GM23338 (cell line): ENCODE data around the gene SNPH. TPM values are rescaled to one million over a fixed set of nuclear protein-coding genes. Genes with fewer than 3 reads are reported as not detected.

Experiments used
- ATAC-seq: fragments of 200-7000 bp; cut with Tn5 transposase; 3 replicates; pipeline ENCODE4 v1.9.1; 2020
- DNase-seq: peaks from one replicate; pipeline ENCODE4 v3.0.0-alpha.2; 2015; ENCODE audit warnings: low spot score
- H2AFZ ChIP-seq: fragments of 200-600 bp; sonication (generic); 2 replicates; pipeline ENCODE4 v1.8.0; 2016; ENCODE audit warnings: antibody characterized with exemption, mild to moderate bottlenecking, moderate library complexity
- H3F3A ChIP-seq: fragments of 200-600 bp; sonication (generic); replicated peaks from 2 replicates; pipeline ENCODE4 v1.8.0; 2017; ENCODE audit warnings: antibody characterized with exemption, mixed run types, low read depth
- H3K27ac ChIP-seq: fragments of 200-600 bp; sonication (generic); 2 replicates; pipeline ENCODE4 v1.6.1; 2016; ENCODE audit warnings: low read depth
- H3K27me3 ChIP-seq: fragments of 200-600 bp; sonication (generic); 2 replicates; pipeline ENCODE4 v1.8.0; 2016; ENCODE audit warnings: mild to moderate bottlenecking, mixed run types, moderate library complexity; ENCODE audit not compliant: insufficient read depth
- H3K36me3 ChIP-seq: fragments of 200-600 bp; sonication (generic); 2 replicates; pipeline ENCODE4 v1.8.0; 2016; ENCODE audit warnings: mild to moderate bottlenecking; ENCODE audit not compliant: insufficient read depth
- H3K4me1 ChIP-seq: fragments of 200-600 bp; sonication (generic); 2 replicates; pipeline ENCODE4 v1.8.0; 2016; ENCODE audit warnings: mild to moderate bottlenecking, moderate library complexity; ENCODE audit not compliant: insufficient read depth
- H3K4me2 ChIP-seq: fragments of 200-600 bp; sonication (generic); 2 replicates; pipeline ENCODE4 v1.7.1; 2017; ENCODE audit warnings: mixed run types
- H3K4me3 ChIP-seq: fragments of 200-600 bp; sonication (generic); 2 replicates; pipeline ENCODE4 v1.6.1; 2016; ENCODE audit warnings: mixed run types
- H3K79me2 ChIP-seq: fragments of 200-600 bp; sonication (generic); replicated peaks from 2 replicates; pipeline ENCODE4 v1.8.0; 2017; ENCODE audit warnings: mild to moderate bottlenecking; ENCODE audit not compliant: insufficient read depth
- H3K9me2 ChIP-seq: fragments of 200-600 bp; sonication (generic); 2 replicates; pipeline ENCODE4 v1.8.0; 2017; ENCODE audit not compliant: insufficient read depth
- H4K20me1 ChIP-seq: fragments of 200-600 bp; sonication (generic); replicated peaks from 2 replicates; pipeline ENCODE4 v1.8.0; 2017; ENCODE audit warnings: mild to moderate bottlenecking; ENCODE audit not compliant: insufficient read depth
- H3K27ac Mint-ChIP-seq: 2 replicates; pipeline ENCODE4 v1.8.0; 2020; ENCODE audit warnings: inconsistent platforms, mild to moderate bottlenecking, moderate library complexity, mixed read lengths
- H3K27me3 Mint-ChIP-seq: 3 replicates; pipeline ENCODE4 v1.8.0; 2022; ENCODE audit warnings: low read depth, mild to moderate bottlenecking, moderate library complexity, mixed read lengths, inconsistent platforms; ENCODE audit not compliant: insufficient read depth, poor library complexity
- H3K36me3 Mint-ChIP-seq: 3 replicates; pipeline ENCODE4 v1.8.0; 2021; ENCODE audit warnings: low read depth, mild to moderate bottlenecking, inconsistent platforms, moderate library complexity, mixed read lengths
- H3K4me1 Mint-ChIP-seq: 3 replicates; pipeline ENCODE4 v1.8.0; 2020; ENCODE audit warnings: mild to moderate bottlenecking, inconsistent platforms, mixed read lengths
- H3K4me3 Mint-ChIP-seq: 3 replicates; pipeline ENCODE4 v1.8.0; 2021; ENCODE audit warnings: moderate library complexity, mild to moderate bottlenecking, inconsistent platforms, mixed read lengths
- H3K9me3 Mint-ChIP-seq: 3 replicates; pipeline ENCODE4 v1.8.0; 2020; ENCODE audit warnings: moderate library complexity, mild to moderate bottlenecking, inconsistent platforms, mixed read lengths
- CTCF ChIP-seq, 2 experiments: fragments of 200-600 bp in 1 of 2; sonication (generic) in 1 of 2; conservative IDR thresholded peaks; 2 replicates each; pipeline versions ENCODE4 v1.5.1 to v1.6.1; 2016 to 2017; ENCODE audit warnings: antibody characterized with exemption in 2 of 2, low read depth in 2 of 2, mild to moderate bottlenecking in 2 of 2, moderate library complexity in 1 of 2
- EZH2 ChIP-seq: fragments of 200-600 bp; sonication (generic); IDR thresholded peaks from one replicate; pipeline ENCODE4 v1.8.0; 2017; ENCODE audit warnings: antibody characterized with exemption, mild to moderate bottlenecking, low read depth; ENCODE audit not compliant: unreplicated experiment
- EZH2phosphoT487 ChIP-seq: fragments of 200-600 bp; sonication (generic); IDR thresholded peaks from one replicate; pipeline ENCODE4 v1.8.1; 2018; ENCODE audit warnings: antibody characterized with exemption; ENCODE audit not compliant: unreplicated experiment
- JUNB ChIP-seq: IDR thresholded peaks from one replicate; pipeline ENCODE4 v1.6.1; 2016; ENCODE audit warnings: antibody characterized with exemption; ENCODE audit not compliant: unreplicated experiment
- ZNF331 ChIP-seq: fragments of 250-450 bp; sonication (Bioruptor Pico); IDR thresholded peaks from 2 replicates; pipeline ENCODE4 v1.5.0; 2020; ENCODE audit warnings: low read depth, mild to moderate bottlenecking, moderate library complexity
- ZNF462 ChIP-seq: fragments of 250-450 bp; sonication (Bioruptor Pico); IDR thresholded peaks from 2 replicates; pipeline ENCODE4 v1.5.0; 2020; ENCODE audit warnings: mild to moderate bottlenecking, moderate library complexity
- polyA plus RNA-seq: library from polyadenylated mRNA; unstranded; fragments of >200 nt; fragmentation: Nextera tagmentation; extraction: Ambion mirVana; gene quantifications from 2 replicates; pipeline ENCODE4 v1.2.1, GENCODE V29; 2016
- total RNA-seq: library from RNA; depleted of rRNA; stranded (reverse); fragments of >200 nt; shearing (Covaris generic); gene quantifications from 2 replicates; pipeline ENCODE4 v1.2.3, GENCODE V29; 2014

Gene SNPH
- total and polyA plus RNA-seq, 2 experiments from 2014 or later: 1.5 to 5.8 TPM

DNA sequence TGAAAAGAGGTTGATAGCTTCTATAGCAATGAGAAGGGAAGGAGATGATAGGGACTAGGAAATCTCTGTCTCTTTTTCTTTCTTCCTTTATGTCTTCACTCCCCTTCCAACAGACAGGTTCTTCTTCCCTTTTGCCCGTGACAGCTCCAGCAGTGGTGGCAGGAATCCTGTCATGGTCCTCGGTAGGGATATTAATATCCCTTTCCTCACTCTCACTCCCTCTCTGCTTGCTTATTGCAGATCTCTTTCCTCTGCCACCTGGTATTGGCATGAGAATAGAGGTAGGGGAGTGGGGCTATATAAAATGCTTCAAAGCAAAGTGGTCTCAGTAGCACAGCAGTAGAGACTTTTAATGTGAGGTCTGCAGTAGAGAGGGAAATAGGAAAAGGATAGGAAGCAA is 20.5 kb upstream of the SNPH start:
- Histone ChIP-seq H3K4me2 (no peak overlapping the region), H3K36me3 (no peaks in the 10 kb centered on the region), H4K20me1 (no peaks in the 10 kb centered on the region), H3F3A (no peaks in the 10 kb centered on the region), H3K9me2 (no peaks in the 10 kb centered on the region), H3K79me2 (no peaks in the 10 kb centered on the region), H3K4me3 (no peak overlapping the region), H3K27ac (no peak overlapping the region), H3K4me1 (no peaks in the 10 kb centered on the region), H2AFZ (no peak overlapping the region), H3K27me3 (no peaks in the 10 kb centered on the region)
- Mint-ChIP-seq H3K36me3 (no peaks in the 10 kb centered on the region), H3K27ac (no peak overlapping the region), H3K27me3 (no peaks in the 10 kb centered on the region), H3K9me3 (no peaks in the 10 kb centered on the region), H3K4me3 (no peak overlapping the region), H3K4me1 (peaks cover 5% of the 10 kb centered on the region; the same call in 2 of the 3 replicates)
- no peak for DNase-seq
- TF ChIP-seq ZNF462 (CRISPR knock-in tag): no peak
- no peak for TF ChIP-seq EZH2phosphoT487
- no peak for TF ChIP-seq ZNF331 (CRISPR knock-in tag)
- no peak for TF ChIP-seq CTCF (conservative IDR thresholded peaks at IDR 0.05; ENCODE audit: low read depth in 2 of 2)
- no peak for TF ChIP-seq EZH2
- TF ChIP-seq JUNB: no peak
- ATAC-seq: no peak
